Gastrocnemius medialis (tissue), 4 donors: Measurements from ENCODE around the gene FCRLB.

Experiments
- CTCF ChIP-seq, 5 experiments: fragments of 450-650 bp in 3 of 5; fragments of 200-600 bp in 2 of 5; sonication (generic) in 2 of 5; IDR thresholded peaks in 4 of 5; conservative IDR thresholded peaks in 1 of 5; 1 replicate in 4 of 5; 2 replicates in 1 of 5; pipeline ENCODE4 v1.5.1; 2016 to 2019; ENCODE audit warnings: antibody characterized with exemption in 5 of 5, mild to moderate bottlenecking in 3 of 5, moderate library complexity in 3 of 5
- POLR2A ChIP-seq, 2 donors: fragments of 450-650 bp; IDR thresholded peaks; one replicate each; pipeline ENCODE4 v1.6.1; 2017; ENCODE audit warnings: antibody characterized with exemption in 2 of 2, mild to moderate bottlenecking in 2 of 2, moderate library complexity in 2 of 2

DNA sequence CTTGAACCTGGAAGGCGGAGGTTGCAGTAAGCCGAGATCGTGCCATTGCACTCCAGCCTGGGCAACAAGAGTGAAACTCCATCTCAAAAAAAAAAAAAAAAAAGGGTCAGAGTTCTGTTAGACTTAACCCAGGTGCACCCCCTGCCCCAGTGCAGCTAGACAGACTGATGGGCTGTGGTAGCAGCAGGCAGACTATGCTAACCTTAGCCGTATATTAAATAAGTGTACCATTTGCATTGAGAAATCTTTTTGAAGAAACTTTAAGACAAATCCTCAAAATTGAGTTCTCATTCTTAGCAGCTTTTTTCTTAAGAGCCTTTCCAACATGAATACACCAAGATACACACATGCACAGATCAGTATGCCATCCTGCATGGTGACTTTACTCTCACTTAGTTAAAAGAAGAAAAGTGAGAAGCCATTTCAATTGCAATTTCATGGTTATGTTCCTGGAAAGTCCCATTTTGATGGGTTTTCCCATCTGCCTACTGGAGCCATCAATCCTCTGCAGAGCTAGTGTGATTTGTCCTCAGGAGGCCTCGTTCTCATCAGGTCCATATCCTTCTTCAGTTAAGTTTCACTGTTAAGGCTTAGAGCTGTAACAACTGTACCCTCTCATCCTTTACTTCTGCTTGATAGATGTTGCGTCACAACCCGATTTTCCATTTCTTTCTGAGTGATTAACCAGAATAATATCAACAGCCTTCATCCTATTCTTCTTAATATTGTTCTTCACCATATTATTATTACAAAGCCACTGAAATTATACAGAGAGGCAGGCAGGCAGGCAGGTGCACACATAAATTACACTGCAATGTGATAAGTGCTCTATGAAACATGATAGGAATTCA, 7.3 kb downstream of the FCRLB start:
- TF ChIP-seq CTCF (IDR thresholded peaks at IDR 0.05 in 4 of 5, conservative IDR thresholded peaks at IDR 0.05 in 1 of 5) = no peak
- TF ChIP-seq POLR2A (IDR thresholded peaks at IDR 0.05) = no peak
